Caco-2 (cell line): ENCODE data around the gene KLC1. TPM values are rescaled to one million over a fixed set of nuclear protein-coding genes. Genes with fewer than 3 reads are reported as not detected.

Source experiments
- BruUV-seq: library from RNA; stranded (reverse); fragments of 400-500 nt; replicated peaks from 2 replicates; lab custom pipeline; 2021; lab: Mats Ljungman, UMichigan
- CTCF ChIA-PET: fragments of 300-600 bp; sonication (Branson Sonifier 250); formaldehyde crosslinking; loops from one replicate; lab custom pipeline; 2022; ENCODE audit warnings: antibody characterized with exemption; lab: Charles Lee
- POLR2A ChIA-PET: fragments of 300-600 bp; sonication (Branson Sonifier 250); formaldehyde crosslinking; loops from one replicate; lab custom pipeline; 2022; ENCODE audit warnings: antibody characterized with exemption; lab: Charles Lee
- DNase-seq, 2 experiments: peaks; one replicate each; pipeline versions ENCODE4 v3.0.0 to v3.0.0-alpha.2; 2020 to 2022
- H3K27me3 ChIP-seq: replicated peaks from 2 replicates; pipeline ENCODE4 v1.6.0; 2011; ENCODE audit warnings: low read length; ENCODE audit not compliant: control insufficient read depth, insufficient read depth
- H3K36me3 ChIP-seq: 2 replicates; pipeline ENCODE4 v1.5.1; 2011; ENCODE audit warnings: low read length; ENCODE audit not compliant: control insufficient read depth, insufficient read depth
- H3K4me1 ChIP-seq: fragments of 250-450 bp; sonication (Bioruptor Pico); 2 replicates; pipeline ENCODE4 v1.5.1; 2020; ENCODE audit warnings: mild to moderate bottlenecking
- H3K4me3 ChIP-seq: 2 replicates; pipeline ENCODE4 v1.5.1; 2011; ENCODE audit warnings: low read depth, mild to moderate bottlenecking, control low read depth, low read length
- H3K9me3 ChIP-seq: fragments of 250-450 bp; sonication (Bioruptor Pico); 2 replicates; pipeline ENCODE4 v1.5.1; 2020; ENCODE audit warnings: mild to moderate bottlenecking, moderate library complexity
- H3K27ac Mint-ChIP-seq: one replicate; pipeline ENCODE4 v1.8.0; 2022; ENCODE audit warnings: mixed read lengths; ENCODE audit not compliant: unreplicated experiment
- H3K27me3 Mint-ChIP-seq: one replicate; pipeline ENCODE4 v1.8.0; 2022; ENCODE audit warnings: mixed read lengths; ENCODE audit not compliant: insufficient read depth, unreplicated experiment
- H3K36me3 Mint-ChIP-seq: one replicate; pipeline ENCODE4 v1.8.0; 2022; ENCODE audit warnings: mild to moderate bottlenecking, mixed read lengths; ENCODE audit not compliant: insufficient read depth, unreplicated experiment
- H3K4me1 Mint-ChIP-seq: one replicate; pipeline ENCODE4 v1.8.0; 2022; ENCODE audit warnings: low read depth, mixed read lengths; ENCODE audit not compliant: unreplicated experiment
- H3K4me3 Mint-ChIP-seq: one replicate; pipeline ENCODE4 v1.8.0; 2022; ENCODE audit warnings: mild to moderate bottlenecking, moderate library complexity, mixed read lengths; ENCODE audit not compliant: unreplicated experiment
- H3K9me3 Mint-ChIP-seq: one replicate; pipeline ENCODE4 v1.8.0; 2022; ENCODE audit warnings: mixed read lengths; ENCODE audit not compliant: unreplicated experiment
- CTCF ChIP-seq, 2 experiments: fragments of 200-600 bp in 1 of 2; IDR thresholded peaks; 1 replicate in 1 of 2; 2 replicates in 1 of 2; pipeline versions ENCODE4 v1.5.1 to v1.8.0; 2011 to 2022; ENCODE audit warnings: antibody characterized with exemption in 1 of 2, control low read depth in 1 of 2, inconsistent platforms in 1 of 2, low read depth in 1 of 2, low read length in 1 of 2, mild to moderate bottlenecking in 1 of 2, moderate library complexity in 1 of 2; ENCODE audit not compliant: insufficient read depth in 1 of 2, severe bottlenecking in 1 of 2, unreplicated experiment in 1 of 2
- intact Hi-C: fragments of 100-400 bp; cut with micrococcal nuclease; formaldehyde crosslinking; loops from one replicate; pipeline ENCODE4 v1.10.0; 2022; ENCODE audit not compliant: unreplicated experiment
- total RNA-seq: library from RNA; stranded (reverse); gene quantifications from 2 replicates; pipeline ENCODE4 v1.2.3, GENCODE V29; 2022

KLC1 gene
- total RNA-seq, 1 experiment from 2014 or later, result 110 TPM

- Mint-ChIP-seq H3K4me1 (no peaks in the 10 kb centered on the region), H3K27ac (no peak overlapping the region), H3K4me3 (no peak overlapping the region), H3K27me3 (no peaks in the 10 kb centered on the region), H3K9me3 (no peaks in the 10 kb centered on the region), H3K36me3 (no peaks in the 10 kb centered on the region)
- intact Hi-C loops, result no loop called here
- no peak for TF ChIP-seq CTCF (IDR thresholded peaks at IDR 0.05; ENCODE audit: insufficient read depth in 1 of 2, low read depth in 1 of 2, low read length in 1 of 2, severe bottlenecking in 1 of 2, unreplicated experiment in 1 of 2)
- POLR2A ChIA-PET, result no interaction called here
- no TSS peak for BruUV-seq
- CTCF ChIA-PET, result no interaction called here
- DNase-seq, result no peak
- Histone ChIP-seq H3K9me3 (no peaks in the 10 kb centered on the region), H3K27me3 (no peaks in the 10 kb centered on the region), H3K4me1 (no peaks in the 10 kb centered on the region), H3K36me3 (no peaks in the 10 kb centered on the region), H3K4me3 (no peak overlapping the region)
These were observed 116.4 kb downstream of the KLC1 start for GRCh38 chr14:103745424-103745823.

GRCh38 chr14:103746701-103747100 lies 117.7 kb downstream of the KLC1 start:
- H3K4me1 Mint-ChIP-seq, result no peaks in the 10 kb centered on the region
- H3K9me3 ChIP-seq, result no peaks in the 10 kb centered on the region
- no peaks in the 10 kb centered on the region for H3K4me1 ChIP-seq
- no TSS peak for BruUV-seq
- no peaks in the 10 kb centered on the region for H3K36me3 Mint-ChIP-seq
- intact Hi-C loops, result no loop called here
- ChIA-PET CTCF (no interaction called here), POLR2A (no interaction called here)
- H3K36me3 ChIP-seq, result no peaks in the 10 kb centered on the region
- H3K27me3 ChIP-seq, result no peaks in the 10 kb centered on the region
- H3K4me3 ChIP-seq, result no peak overlapping the region
- H3K9me3 Mint-ChIP-seq, result no peaks in the 10 kb centered on the region
- no peak for DNase-seq
- H3K27ac Mint-ChIP-seq, result no peak overlapping the region
- H3K4me3 Mint-ChIP-seq, result no peak overlapping the region
- no peak for TF ChIP-seq CTCF (IDR thresholded peaks at IDR 0.05; ENCODE audit: insufficient read depth in 1 of 2, low read depth in 1 of 2, low read length in 1 of 2, severe bottlenecking in 1 of 2, unreplicated experiment in 1 of 2)
- H3K27me3 Mint-ChIP-seq, result no peaks in the 10 kb centered on the region

- BruUV-seq, result no TSS peak
- no peak for TF ChIP-seq CTCF (IDR thresholded peaks at IDR 0.05; ENCODE audit: insufficient read depth in 1 of 2, low read depth in 1 of 2, low read length in 1 of 2, severe bottlenecking in 1 of 2, unreplicated experiment in 1 of 2)
- Histone ChIP-seq H3K27me3 (no peaks in the 10 kb centered on the region), H3K4me3 (no peak overlapping the region), H3K9me3 (no peaks in the 10 kb centered on the region), H3K4me1 (no peaks in the 10 kb centered on the region), H3K36me3 (no peaks in the 10 kb centered on the region)
- ChIA-PET POLR2A (no interaction called here), CTCF (no interaction called here)
- Mint-ChIP-seq H3K4me1 (no peaks in the 10 kb centered on the region), H3K36me3 (no peaks in the 10 kb centered on the region), H3K27ac (no peak overlapping the region), H3K9me3 (no peaks in the 10 kb centered on the region), H3K27me3 (no peaks in the 10 kb centered on the region), H3K4me3 (no peak overlapping the region)
- intact Hi-C loops, result no loop called here
- no peak for DNase-seq
These were observed 119.5 kb downstream of the KLC1 start for GRCh38 chr14:103748534-103748857.
